H1 (cell line): ENCODE measurements around the gene NBAS.

Experiments
- CTCF ChIP-seq, 3 experiments: IDR thresholded peaks; 1 replicate in 2 of 3; 2 replicates in 1 of 3; pipeline versions ENCODE4 v1.5.1 to v1.6.1; 2011; ENCODE audit warnings: low read length in 3 of 3, mild to moderate bottlenecking in 3 of 3, inconsistent platforms in 2 of 3, low read depth in 1 of 3, moderate library complexity in 1 of 3; ENCODE audit not compliant: insufficient read depth in 1 of 3; ENCODE audit errors: control extremely low read depth in 1 of 3
- EP300 ChIP-seq, 2 experiments: IDR thresholded peaks; 1 replicate in 1 of 2; 2 replicates in 1 of 2; pipeline ENCODE4 v1.6.1; 2011 to 2012; ENCODE audit warnings: low read depth in 2 of 2, low read length in 2 of 2, mild to moderate bottlenecking in 2 of 2, borderline replicate concordance in 1 of 2, inconsistent platforms in 1 of 2, moderate library complexity in 1 of 2
- EZH2 ChIP-seq: fragments of 200-600 bp; sonication (generic); IDR thresholded peaks from 2 replicates; pipeline ENCODE4 v1.7.1; 2012; ENCODE audit warnings: low read depth, mild to moderate bottlenecking, moderate library complexity, low read length, inconsistent platforms; ENCODE audit not compliant: severe bottlenecking
- GABPA ChIP-seq: IDR thresholded peaks from 2 replicates; pipeline ENCODE4 v1.6.1; 2011; ENCODE audit warnings: mild to moderate bottlenecking, low read length, moderate library complexity, borderline replicate concordance; ENCODE audit not compliant: insufficient read depth
- HDAC2 ChIP-seq, 2 experiments: fragments of 300-600 bp in 1 of 2; sonication (generic) in 1 of 2; IDR thresholded peaks; 2 replicates each; pipeline ENCODE4 v1.6.1; 2011 to 2012; ENCODE audit warnings: low read depth in 2 of 2, low read length in 2 of 2, mild to moderate bottlenecking in 2 of 2, moderate library complexity in 2 of 2, borderline replicate concordance in 1 of 2, inconsistent platforms in 1 of 2
- HDAC6 ChIP-seq: IDR thresholded peaks from one replicate; pipeline ENCODE4 v1.7.1; 2012; ENCODE audit warnings: low read depth, mild to moderate bottlenecking, inconsistent platforms, low read length, moderate library complexity
- POLR2A ChIP-seq, 2 experiments: IDR thresholded peaks; 1 replicate in 1 of 2; 2 replicates in 1 of 2; pipeline ENCODE4 v1.6.1; 2011; ENCODE audit warnings: low read depth in 2 of 2, low read length in 2 of 2, mild to moderate bottlenecking in 2 of 2; ENCODE audit errors: control extremely low read depth in 1 of 2
- POLR2AphosphoS5 ChIP-seq: IDR thresholded peaks from 2 replicates; pipeline ENCODE4 v1.6.1; 2011; ENCODE audit warnings: low read depth, low read length
- SP1 ChIP-seq: IDR thresholded peaks from 2 replicates; pipeline ENCODE4 v1.6.1; 2011; ENCODE audit warnings: low read depth, low read length

DNA sequence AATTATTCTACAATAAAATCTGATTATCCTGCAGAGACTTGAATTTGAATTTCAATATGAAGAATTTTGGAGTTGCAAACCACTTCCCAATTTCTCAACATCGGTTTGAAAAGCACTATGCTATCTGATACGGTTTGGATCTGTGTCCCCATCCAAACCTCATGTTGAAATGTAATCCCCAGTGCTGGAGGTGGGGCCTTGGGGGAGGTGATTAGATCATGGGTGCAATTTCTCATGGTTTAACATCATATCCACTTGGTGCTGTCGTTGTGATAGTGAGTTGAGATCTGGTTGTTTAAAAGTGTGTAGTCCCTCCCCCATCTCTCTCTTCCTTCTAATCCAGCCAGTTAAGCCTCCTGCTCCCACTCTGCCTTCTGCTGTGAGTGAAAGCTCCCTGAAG is 205.7 kb downstream of the NBAS start:
- no peak for TF ChIP-seq POLR2AphosphoS5
- TF ChIP-seq GABPA: no peak
- TF ChIP-seq EZH2: no peak
- TF ChIP-seq HDAC6: no peak
- no peak for TF ChIP-seq POLR2A (IDR thresholded peaks at IDR 0.05; ENCODE audit: control extremely low read depth in 1 of 2, low read depth in 2 of 2, low read length in 2 of 2)
- no peak for TF ChIP-seq CTCF (IDR thresholded peaks at IDR 0.05; ENCODE audit: control extremely low read depth in 1 of 3, insufficient read depth in 1 of 3, low read depth in 1 of 3, low read length in 3 of 3)
- TF ChIP-seq EP300 (IDR thresholded peaks at IDR 0.05; ENCODE audit: borderline replicate concordance in 1 of 2, low read depth in 2 of 2, low read length in 2 of 2): no peak
- no peak for TF ChIP-seq HDAC2 (IDR thresholded peaks at IDR 0.05; ENCODE audit: borderline replicate concordance in 1 of 2, low read depth in 2 of 2, low read length in 2 of 2)
- TF ChIP-seq SP1: no peak
